HG03280 (cell line): ENCODE data around the gene NEK7.
A peak's percentile ranks its signal among the peaks of the same experiment; 100 is the strongest.
"Not testable (repeated sequence)": the region's sequence is repeated elsewhere in the genome, so short reads cannot be mapped to it uniquely, and the experiment has no call there.

Experiments used
- ATAC-seq: cut with Tn5 transposase; IDR thresholded peaks from one replicate; pipeline ENCODE4 v1.9.1; 2021; ENCODE audit warnings: mild to moderate bottlenecking, moderate library complexity; ENCODE audit not compliant: unreplicated experiment

The NEK7 gene

DNA sequence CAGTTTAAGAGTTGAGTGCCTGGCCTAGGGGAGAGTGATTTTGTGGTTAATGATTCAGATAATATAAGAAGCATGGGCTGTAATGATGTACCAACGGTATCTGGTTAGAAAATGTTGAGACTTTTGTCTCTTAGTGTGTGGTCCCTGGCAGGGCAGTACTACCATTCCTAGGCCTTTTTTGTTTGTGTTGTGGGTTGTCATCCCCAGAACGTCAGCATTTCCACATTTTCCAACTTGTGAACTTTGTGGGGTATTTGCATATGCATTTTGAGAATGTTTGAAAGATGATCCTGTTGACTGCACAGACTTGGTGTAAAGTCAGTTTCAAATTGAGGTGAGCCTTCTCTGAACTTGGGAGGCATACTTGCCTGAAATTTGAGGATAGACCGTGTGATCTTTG lies 11.4 kb downstream of the NEK7 start:
- ATAC-seq: no peak

DNA sequence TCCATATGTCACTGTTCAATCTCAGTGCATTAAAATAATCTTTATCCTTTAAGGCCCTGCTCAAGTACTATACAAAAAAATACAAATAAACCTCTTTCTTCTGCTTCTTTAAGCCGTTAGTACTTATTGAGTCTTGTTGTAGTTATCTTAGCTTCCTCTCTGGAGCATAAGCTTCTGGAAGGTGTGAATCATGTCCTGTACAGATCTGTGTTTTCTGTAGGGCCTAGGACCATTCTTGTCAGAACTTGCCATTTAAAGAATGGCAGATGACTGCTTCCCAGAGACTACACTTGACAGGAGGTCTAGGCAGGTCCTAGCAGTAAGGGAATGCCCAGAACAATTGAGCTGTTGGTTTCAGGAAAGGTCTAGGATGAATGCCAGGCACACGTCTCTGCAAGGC lies 12.9 kb downstream of the NEK7 start:
- ATAC-seq: no peak

- no peak for ATAC-seq
Measured at GRCh38 chr1:198171667-198172540, 15.1 kb downstream of the NEK7 start.

GRCh38 chr1:198173832-198174231 lies 17.0 kb downstream of the NEK7 start:
- no peak for ATAC-seq

DNA sequence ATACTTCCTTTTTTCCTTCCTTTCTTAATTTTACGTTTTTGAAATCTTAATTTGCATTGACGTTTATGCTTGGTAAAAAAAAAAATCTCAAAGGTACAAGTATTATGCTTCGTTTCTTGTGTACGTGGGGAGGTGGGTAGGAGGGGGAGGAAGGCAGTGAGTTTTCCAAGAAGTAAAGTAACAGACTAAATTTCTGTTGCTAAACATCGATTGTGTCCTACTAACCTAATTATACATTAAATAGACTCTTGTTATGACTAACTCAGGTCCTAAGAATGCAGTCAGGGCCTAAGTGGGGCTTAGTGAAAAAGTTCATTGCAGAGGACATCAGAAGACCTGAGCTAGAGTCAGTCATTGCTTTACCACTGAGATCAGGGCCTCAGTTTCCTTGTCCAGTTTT lies 17.5 kb downstream of the NEK7 start:
- no peak for ATAC-seq

- peak; percentile 58 for ATAC-seq
Measured at GRCh38 chr1:198175423-198176170, 18.8 kb downstream of the NEK7 start.

DNA sequence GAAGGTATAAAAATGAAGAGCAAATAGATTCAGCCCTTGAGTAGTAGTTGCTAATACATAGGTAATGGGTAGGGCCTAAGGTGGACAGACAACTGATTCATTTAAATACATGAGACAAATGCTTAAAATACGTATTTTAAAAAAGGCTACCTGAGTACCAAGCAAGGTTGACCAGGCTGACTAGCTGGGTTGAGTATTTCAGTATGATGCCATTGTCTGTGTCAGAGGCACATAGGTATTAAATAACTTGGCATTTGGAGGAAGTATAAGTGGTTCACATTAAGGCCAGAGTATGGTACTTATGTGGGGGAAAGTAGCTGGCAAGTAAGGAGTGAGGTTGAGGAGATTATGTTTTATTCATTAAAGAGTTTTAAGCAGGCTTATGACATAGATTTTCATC lies 19.4 kb downstream of the NEK7 start:
- ATAC-seq: no peak

DNA sequence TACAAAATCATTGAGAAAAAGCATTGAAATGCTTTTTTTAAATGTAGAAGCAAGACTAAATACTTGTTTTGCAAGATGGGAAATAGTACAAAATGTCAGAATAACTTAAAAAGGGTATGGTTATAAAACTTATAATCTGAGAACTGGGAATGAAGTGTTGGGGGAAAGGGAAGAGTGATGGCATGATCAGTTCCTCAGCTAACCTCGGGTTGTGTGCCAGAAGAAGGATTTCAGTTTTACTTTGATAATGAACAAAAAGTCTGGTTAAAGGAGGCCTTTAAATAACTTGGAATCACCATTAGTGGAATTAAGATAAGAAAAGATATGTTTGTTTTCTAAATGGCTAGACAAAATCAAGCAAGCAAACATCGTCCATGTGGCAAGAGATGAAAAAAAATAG lies 20.7 kb downstream of the NEK7 start:
- ATAC-seq: no peak

GRCh38 chr1:198178615-198179014 lies 21.8 kb downstream of the NEK7 start:
- ATAC-seq: no peak

DNA sequence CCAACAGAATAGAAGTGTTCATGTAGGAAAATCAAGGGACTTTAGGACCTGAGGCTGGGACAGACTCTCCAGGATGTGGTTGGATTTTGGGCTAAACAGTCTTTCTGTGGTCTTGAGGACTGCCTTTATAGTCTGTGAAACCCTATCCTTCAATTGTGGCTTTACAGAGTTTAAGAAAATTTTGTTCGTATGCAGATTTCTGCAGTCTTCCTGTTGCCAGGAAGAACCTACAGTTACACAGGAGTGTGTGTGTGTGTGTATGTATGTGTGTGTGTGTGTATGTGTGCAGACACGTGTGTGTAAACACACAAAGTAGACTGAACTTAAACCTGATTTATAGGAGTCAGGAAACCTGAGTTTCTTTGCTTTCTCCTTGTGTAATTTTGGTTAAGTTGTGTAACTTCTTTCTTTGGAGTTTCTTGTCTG lies 22.8 kb downstream of the NEK7 start:
- ATAC-seq: no peak

GRCh38 chr1:198183605-198184004 lies 26.8 kb downstream of the NEK7 start:
- ATAC-seq: no peak

GRCh38 chr1:198184516-198184915 lies 27.7 kb downstream of the NEK7 start:
- ATAC-seq: no peak

- no peak for ATAC-seq
Measured at GRCh38 chr1:198185146-198185545, 28.3 kb downstream of the NEK7 start.

DNA sequence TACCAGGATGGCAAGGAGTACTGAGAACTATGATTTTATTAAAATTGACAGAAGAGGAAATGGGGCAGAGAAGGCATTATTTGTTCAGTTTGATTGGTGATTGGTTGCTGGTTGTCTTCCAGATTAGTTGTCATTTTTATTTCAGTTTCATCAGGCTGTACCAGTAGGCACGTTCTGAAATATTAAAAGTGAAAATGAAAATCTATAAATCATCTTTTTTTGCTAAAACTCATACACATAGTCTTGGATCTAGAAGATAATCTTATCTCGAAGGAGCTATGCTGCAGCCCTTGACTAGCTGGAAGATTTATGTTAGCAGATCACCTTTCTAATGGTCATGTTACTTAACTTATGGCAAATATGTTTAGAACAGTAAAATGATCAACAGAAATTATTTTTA lies 29.0 kb downstream of the NEK7 start:
- peak; percentile 69 for ATAC-seq

DNA sequence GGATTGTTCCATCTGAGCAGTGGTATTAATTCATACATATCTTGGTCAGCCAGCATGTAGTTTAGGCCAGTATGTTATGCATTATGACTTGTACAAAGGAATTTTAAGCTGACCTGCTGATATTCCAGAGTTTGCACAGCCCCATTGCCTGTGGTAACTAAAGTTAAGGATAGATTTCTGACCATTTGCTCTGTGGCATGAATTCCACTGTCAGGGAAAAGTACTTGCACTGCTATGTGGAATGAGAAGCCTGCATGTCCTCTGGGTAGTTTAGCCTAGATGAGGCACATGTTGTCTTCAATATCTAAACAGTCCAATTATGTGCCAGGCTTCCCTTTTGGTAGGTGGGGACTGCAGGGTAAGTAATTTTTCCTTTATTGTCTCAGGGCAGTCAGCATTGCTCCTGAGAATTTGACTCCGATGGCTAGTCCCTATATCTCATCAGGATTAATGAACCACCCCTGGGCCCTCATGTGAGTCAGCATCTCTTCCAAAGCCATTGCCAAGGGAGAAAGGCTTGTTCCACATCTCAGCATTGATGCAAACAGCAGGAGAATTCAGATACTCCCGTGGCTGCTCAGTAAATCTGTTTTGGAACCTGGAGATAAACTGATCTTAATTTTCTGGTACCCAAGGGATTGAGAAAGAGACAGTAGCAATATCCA lies 30.2 kb downstream of the NEK7 start:
- ATAC-seq: no peak

DNA sequence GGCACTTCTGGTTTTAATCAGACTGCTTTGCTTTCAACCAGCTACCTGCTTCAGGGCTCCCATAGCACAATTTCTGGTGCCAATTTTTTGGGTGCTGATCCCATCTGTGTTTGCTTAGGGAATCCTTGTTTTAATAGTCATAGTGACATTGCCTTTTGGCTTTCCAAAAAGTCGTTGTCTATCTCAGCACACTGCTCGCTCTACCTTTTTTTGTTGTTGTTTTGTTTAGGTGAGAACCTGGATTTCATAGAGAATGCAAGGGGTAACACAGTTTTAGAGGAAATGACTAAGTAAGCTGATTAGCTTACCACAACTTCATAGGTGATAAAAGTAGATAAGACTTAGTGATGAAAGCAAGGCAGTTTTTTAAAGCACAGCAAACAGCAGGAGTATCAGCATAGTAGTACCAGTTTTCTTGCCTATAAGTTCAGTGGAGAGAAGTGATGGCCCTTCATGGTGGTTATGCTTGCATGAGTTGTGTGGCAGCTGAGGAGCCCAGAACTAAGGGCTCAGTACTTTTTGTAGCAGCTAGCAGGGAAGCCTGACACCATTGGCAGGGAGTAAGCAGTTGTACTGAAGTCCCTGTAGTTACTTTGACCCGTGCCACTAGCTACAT lies 31.3 kb downstream of the NEK7 start:
- no peak for ATAC-seq

GRCh38 chr1:198191117-198191516 lies 34.3 kb downstream of the NEK7 start:
- ATAC-seq: no peak

DNA sequence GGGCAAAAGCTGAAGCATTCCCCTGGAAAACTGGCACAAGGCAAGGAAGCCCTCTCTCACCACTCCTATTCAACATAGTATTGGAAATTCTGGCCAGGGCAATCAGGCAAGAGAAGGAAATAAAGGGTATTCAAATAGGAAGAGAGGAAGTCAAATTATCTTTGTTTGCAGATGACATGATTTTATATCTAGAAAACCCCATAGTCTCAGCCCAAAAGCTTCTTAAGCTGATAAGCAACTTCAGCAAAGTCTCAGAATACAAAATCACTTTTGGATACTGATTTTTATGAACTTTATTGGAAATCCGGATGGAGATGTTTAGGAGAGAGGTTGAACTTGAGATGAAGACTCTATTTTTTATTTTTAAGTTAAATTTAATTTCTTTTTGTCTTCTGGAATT lies 37.1 kb downstream of the NEK7 start:
- ATAC-seq: not testable (repeated sequence)

- ATAC-seq: no peak
Measured at GRCh38 chr1:198196630-198197029, 39.8 kb downstream of the NEK7 start.

- no peak for ATAC-seq
Measured at GRCh38 chr1:198197285-198197684, 40.5 kb downstream of the NEK7 start.

- ATAC-seq: peak; percentile 47
Measured at GRCh38 chr1:198199105-198199504, 42.3 kb downstream of the NEK7 start.
